Stimulated activated CD8-positive, alpha-beta memory T cell treated with anti-CD3 and anti-CD28 coated beads, Interleukin-12 subunit alpha, Interleukin-12 subunit beta, amount 100 ng/mL, for 24 hours (primary cell): Measurements from ENCODE around the gene ANKRD23.

Experiments used
- DNase-seq: peaks from one replicate; pipeline ENCODE4 v3.0.0-alpha.2; 2020; ENCODE audit errors: extremely low read depth

The ANKRD23 gene

GRCh38 chr2:96877631-96878092 lies 33.8 kb upstream of the ANKRD23 start:
- no peak for DNase-seq

DNA sequence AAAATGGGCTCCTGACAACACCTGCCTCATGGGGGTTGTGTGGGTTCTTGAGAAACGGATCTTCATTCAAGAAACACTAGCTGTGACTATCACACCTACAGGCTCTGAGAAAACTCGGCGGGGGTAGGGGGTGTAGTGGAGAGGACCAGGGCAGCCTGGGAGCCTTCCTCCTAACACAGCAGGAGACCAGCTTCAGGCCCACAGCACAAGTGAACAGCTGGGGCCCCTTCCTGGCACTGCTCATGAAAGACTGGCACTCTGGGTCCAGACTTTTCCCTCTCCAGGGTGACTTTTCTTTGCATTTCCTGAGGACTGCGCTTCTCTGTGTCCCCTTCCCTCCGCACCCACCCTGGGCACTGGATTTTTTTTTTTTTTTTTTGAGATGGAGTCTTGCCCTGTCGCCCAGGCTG lies 33.2 kb upstream of the ANKRD23 start:
- DNase-seq, result no peak

DNA sequence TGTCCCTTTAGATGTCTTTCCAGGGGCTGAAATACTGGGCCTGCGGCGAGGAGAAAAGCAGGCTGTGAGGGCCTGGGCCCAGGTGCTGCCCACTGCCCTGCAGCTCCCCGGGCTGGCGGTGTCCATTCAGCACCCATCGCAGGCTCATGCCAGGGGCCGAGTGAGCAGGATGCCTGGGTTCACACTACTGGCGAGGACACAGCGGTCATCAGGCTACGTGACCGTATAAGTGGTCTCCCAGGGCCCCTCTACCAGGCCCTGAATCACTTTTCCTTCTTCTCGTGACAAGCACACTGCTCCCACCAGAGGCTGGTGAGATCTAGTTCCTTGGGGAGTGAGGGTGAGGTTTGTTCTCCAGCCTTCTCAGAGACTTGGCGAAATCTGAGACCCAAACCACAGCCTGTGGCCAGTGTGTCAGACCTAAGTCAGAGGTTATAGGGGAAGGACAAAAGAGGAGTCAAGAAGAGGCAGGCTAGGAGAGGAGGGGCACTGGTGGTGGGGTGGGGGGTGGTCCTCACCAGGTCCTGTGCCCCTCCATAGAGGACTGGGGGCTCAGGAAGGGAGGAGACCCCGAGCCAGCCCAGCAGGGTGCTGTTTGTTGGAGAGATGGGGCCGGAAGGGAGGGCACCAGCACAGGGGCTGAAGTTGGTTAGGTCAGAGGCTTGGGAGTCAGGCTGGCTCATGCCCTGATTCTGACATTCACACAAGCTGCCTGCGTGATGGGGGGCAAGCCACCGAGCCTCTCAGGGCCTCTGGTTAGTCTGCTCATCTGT lies 32.6 kb upstream of the ANKRD23 start:
- no peak for DNase-seq

DNA sequence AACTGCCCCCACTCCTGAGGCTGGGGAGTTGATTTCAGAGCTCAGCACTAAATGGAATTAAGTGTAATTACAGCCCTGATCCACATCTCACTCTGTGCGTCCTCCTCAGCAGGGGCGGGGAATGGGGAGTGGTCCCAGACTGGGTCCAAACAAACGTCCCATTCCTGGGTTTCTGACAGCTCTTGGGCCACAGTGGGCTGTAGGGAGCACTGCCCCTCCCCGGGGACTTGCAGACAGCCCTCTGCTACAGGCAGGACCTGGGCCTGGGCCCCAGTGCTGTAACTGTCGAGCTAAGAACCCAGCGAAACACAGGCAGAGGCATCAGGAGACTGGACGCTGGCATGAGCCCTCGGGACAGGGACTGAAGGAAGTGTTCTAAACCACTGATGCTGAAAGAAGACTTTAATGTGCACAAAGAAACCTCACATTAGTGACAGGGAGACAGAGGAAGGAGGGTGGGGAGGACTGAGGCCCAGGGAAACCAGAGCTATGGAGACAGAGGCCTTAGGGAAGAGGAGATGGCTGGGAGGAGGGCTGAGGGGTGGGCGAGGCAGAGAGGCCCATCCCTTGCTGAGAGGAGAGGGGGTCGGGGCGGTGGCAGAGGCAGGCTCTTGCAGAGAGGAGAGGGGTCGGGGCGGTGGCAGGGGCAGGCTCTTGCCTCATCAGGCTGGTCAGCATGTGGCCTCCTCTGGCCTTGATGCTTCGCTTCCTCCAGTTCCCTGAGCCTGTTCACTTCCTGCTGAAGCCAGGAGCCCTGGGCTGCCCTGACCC lies 31.9 kb upstream of the ANKRD23 start:
- no peak for DNase-seq

DNA sequence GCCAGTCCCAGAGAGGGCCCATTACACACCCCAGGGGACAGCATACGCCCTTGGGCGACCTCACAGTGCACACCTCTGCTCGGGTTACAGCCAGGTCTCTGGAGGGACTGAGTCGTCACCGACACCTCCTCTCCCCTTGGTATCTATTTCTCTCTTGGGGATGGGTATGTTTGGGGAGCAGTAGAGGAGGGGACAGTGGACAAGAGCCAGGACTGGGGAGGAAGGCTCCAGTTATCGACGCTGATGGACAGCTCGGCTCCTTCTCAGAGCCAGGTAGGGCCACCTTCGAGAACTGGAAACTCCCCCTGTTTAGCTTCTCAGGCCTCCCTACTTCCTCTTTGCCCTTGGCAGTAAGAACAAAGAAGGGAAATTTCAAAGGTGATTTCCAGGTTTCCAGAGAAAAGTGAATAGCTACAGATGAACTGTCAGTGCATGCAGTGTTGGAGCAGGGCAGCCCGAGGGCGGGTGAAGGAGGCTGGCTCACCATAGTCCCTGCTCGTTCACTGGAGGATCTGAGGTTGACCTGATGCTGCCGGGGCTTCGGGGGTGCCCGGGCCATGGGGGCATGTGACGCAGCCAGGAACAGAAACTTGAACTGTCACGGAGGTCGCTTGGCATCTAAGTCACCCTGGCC lies 30.5 kb upstream of the ANKRD23 start:
- no peak for DNase-seq

GRCh38 chr2:96873651-96874096 lies 29.9 kb upstream of the ANKRD23 start:
- DNase-seq, result no peak

DNA sequence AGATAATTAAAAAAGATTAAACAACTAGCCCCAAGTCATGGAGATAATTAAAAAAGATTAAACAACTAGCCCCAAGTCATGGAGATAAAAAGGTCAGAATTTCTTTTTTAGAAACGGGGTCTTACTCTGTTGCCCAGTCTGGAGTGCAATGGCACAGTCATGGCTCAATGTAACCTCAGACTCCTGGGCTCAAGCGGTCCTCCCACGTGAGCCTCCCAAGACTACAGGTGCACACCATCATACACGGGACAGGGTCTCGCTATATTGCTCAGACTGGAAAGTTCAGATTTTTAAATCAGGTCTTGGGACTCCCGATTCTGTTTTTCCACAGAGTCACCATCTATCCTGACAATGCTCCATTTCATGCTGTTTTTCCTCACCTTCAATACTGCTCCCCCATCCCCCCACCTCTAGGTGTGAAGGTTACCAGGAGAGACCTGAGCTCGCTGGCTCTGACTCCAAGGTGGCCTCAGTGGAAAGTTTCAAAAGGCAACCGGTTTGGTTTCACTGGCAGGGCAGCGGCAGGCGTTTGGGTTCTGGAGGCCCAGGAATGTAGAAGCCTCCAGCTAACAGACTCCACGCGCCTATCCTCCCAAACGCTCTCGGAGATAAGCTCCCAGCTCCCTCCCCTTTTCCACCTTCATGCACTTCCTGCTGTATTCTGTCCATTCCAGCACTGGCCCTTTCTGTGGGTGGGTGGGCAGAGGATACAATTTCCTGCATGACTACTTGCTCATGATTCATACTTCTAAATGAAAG lies 28.9 kb upstream of the ANKRD23 start:
- DNase-seq, result no peak

- DNase-seq, result no peak
Observed at GRCh38 chr2:96870626-96871255, 26.9 kb upstream of the ANKRD23 start.

DNA sequence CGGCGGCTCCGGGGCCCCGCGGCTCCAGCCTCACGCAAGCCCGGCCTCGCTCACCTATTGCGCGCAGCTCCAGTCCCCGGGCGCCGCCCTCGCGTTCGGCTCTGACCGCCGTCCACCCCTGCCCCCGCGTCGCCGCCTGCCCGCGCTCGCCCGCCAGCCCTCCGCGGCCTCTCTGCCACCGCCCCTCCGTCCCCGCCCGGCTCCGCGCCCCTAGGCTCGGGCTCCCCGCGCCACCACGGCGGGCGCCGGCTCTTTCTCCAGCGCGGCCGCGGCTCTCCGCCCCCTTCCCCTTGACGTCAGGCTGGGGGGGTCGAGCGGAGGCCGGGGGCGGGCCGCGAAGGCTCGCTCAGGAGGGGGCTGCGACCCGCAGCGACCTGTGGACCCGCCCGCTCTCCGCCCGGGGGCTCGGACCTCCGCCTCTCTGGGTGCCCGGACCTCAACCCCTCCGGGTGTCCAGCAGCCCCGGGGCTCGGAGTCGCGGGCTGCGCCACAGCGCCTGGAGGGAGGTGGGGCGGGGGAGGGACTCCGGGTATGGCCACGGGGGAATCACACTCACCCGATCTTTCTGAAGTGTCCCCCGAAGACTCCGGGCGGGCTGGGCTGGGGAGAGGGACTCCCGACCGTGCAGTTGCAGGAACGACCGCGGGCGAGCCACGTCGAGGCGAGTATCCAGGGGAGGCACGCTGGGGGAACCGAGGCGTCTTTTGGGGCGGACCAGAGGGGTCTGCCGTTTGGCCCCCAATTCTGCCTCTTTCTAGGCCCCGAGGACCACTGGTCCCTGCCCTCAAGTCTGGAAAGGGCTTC lies 26.2 kb upstream of the ANKRD23 start, which contains the start of gene SEMA4C:
Gene SEMA4C (minus strand): TSS at position 259 of the 804 bp plus-strand sequence. CDS start 2,194 bp downstream, outside the sequence.
- no peak for DNase-seq

DNA sequence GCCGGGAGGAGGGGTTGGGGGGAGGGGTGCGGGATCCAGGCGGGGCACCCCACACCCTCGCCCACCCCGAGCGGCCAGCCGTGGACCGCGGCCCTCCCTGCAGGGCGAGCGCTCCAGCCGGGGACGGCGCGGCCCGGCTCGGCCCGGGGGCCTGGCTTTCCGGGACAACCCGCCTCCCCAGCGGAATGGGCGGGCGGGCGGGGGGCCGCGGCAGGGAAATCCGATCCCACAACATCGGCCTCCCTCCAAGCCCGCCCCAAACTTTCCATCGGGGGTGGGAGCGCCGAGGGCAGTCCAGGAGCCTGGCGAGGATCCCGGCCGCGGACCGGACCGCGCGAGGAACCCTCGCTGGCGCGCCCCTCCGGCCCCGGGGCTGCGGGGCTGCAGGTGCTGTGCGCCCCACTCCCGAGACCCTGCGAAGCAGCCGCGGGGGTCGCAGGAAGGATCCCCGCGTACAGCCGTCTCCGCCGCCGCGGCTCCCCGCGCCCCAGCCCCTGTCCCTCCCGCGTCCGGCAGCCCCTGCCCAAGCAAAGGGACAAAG lies 25.5 kb upstream of the ANKRD23 start:
- no peak for DNase-seq

GRCh38 chr2:96868555-96869280 lies 24.9 kb upstream of the ANKRD23 start:
- DNase-seq, result no peak

- DNase-seq, result no peak
Observed at GRCh38 chr2:96867756-96868554, 24.1 kb upstream of the ANKRD23 start.

DNA sequence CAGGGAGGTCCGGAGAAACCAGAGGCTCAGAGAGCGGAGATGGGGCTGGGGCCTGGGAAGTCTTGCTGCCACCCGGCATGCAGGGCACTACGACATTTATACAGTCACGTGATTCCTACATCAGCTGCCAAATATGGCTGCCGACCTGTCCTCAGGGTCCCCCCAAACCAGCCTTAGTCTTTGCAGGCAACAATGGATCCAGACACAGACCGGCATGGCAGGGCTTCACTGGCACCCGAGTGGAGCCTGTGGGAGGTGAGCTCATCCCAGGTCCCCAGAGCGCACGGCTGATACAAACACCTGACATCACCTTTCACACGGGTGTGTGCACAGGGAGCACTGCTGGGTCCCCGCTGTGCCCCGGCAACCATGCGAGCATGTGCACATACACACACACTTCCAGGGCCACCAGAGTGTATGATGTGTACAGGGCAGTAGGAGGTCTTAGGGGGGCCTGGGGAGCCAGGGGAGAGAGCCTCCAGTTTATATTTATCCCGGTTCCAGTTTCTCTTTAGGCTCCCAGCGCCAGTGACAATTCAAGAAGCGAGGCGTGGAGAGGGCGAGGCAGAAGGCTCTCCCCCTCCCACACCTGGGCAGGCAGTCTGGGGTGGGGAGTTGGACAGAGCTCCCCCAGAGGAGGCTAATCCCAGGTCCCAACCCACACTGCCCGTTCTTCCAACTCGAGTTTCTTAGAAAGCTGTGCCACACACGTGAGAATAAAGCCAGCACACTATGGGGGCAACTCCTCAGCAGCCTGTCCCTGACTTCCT lies 23.4 kb upstream of the ANKRD23 start:
- DNase-seq, result no peak

- DNase-seq, result no peak
Observed at GRCh38 chr2:96866586-96866985, 22.8 kb upstream of the ANKRD23 start.

- no peak for DNase-seq
Observed at GRCh38 chr2:96866149-96866548, 22.3 kb upstream of the ANKRD23 start.

DNA sequence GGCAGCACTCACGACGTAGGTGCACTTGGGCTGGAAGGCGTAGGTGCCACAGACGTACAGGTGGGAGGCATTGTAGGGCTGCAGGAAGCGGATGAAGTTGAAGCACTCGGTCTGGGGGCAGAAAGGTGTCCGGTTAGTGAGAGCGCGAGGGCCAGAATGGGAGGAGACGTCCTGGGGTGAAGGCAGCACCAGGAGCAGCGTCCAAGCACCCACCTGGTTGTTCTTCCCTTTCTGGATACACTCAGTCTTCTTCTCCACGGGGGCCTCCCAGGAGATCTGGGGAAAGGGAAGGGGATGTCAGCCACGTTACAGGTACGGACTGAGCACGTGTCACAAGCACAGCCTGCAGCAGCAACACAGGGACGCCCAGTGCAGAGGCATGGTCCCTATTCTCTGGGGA lies 21.8 kb upstream of the ANKRD23 start:
- DNase-seq, result no peak

- no peak for DNase-seq
Observed at GRCh38 chr2:96864343-96865091, 20.7 kb upstream of the ANKRD23 start.
